HG03095 (cell line): Measurements from ENCODE around the gene FBN2.

Experiments
- ATAC-seq: cut with Tn5 transposase; IDR thresholded peaks from one replicate; pipeline ENCODE4 v1.9.1; 2021; ENCODE audit warnings: moderate library complexity; ENCODE audit not compliant: unreplicated experiment

The FBN2 gene

DNA sequence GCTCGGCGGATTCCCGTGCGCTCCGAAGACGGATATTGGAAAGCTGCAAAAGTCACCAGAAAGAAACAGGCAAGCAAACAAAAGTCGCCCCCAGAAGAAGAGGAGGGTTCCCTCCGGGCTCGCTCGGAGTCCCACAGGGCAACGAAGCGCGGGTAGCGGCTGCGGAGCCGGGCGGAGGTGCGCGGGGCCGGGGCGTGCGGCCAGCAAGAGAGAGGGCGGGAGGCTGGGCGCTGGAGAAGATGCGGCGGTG is at the start of gene FBN2:
FBN2 (minus strand) TSS at position 246 of the 250 bp plus-strand sequence. CDS start 642 bp downstream, outside the sequence.
- ATAC-seq, result no peak

DNA sequence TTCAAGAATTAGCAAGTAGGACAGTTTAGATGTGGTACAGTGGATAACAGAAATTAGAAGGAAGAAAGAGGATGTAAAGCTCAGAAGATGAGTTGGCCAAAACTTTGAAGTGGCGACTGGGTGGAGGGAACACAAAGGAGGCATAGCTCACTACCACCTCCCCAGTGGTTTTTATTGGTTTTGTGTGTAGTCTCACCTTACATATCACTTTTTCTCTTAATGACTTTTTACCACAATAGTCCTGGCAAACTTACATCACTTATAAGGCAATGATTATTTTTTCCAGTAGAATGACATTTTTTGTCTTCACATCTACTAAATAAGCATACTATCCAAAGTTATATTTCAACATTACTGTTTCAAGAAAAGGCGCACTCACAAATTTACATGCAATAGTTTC is 49.2 kb upstream of the FBN2 start:
- ATAC-seq, result no peak

DNA sequence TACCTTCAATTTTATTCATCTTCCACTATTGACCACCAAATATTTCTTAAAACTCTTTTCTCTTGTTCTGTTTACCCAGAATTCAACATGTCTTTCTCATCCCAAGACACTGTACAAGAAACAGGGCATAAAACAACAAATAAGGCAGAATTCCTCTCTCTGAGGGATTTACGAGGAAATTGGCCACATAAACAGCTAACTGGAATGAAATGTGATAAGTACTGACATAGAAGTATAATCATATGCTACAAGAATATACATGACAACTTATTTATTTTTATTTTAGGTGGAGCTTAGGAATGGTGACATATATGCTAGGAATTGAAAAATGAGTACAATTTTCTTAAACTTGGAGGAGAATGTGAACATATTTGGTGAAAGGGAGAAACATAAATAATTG is 48.8 kb upstream of the FBN2 start:
- ATAC-seq, result no peak

DNA sequence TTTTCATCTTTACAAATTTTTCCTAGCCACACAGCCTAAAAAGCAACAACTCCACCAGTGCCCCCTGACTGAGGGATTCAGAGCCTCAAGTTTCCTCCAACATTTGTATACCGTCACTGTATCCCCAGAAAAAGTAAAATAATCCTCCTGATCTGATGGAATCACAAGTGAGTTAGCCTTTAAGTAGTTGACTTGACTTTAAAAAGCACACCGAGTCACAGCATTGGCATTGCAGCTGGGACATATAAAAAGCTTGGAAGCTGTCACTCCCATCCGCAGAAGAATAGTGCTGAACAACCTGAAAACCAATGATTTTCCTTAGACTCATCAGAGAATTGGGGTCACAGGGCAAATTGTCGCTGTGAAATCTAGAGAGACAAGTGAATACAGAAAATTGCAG is 41.6 kb upstream of the FBN2 start:
- ATAC-seq, result no peak

DNA sequence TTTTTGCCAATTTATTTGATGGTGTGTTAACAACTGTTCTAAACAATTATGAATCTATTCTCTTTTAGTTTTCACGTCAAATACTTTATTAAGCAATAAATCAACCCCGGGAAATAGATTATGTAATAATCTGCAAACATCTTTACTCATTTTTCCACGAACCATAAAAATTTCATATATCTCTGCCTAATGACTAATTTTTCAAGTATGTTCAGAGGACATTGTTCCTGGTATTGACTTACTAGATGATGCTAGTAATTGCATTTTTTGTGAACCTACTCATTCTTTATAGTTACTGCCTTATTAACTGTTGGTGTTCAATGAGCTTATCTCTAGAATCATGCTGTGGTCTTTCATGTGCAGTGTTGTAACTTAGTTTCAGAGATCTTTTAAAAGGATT is 41.0 kb upstream of the FBN2 start:
- ATAC-seq, result no peak

DNA sequence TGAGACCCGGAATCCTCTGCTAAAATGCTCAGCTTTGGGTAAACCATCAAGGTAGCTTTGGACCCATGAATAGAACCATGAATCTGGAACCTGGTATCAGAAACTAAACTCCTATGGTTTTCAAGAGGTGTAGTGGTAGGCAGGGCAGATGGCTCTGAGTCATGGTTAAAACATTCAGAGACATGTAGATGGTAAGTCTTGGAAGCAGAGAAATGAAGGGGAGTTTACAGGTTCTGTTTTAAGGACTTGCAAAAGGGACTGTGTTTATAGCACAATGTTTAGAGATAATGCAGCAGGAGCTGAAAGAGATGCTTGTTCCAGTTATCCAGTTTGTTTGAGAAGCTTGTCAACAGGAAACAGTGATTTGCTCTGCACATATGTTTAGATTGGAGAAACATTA is 36.0 kb upstream of the FBN2 start:
- no peak for ATAC-seq

DNA sequence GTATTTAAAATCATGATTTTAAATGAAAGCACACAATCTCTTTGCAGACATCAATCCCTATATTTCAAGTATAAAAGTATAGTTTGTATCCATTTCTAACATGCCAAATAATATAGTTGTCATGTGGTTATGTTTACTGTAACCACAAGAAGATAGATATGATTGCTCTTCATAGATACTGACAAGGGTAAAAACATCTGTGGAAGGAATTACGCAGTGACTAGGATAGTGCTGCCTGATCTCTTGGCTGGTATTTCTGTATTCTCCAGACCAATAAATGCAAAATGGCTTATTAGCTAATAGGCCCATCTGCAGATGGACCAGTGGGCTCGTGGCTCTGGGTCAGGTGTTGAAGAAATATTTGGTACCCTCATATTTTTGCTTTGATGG is 34.9 kb upstream of the FBN2 start:
- ATAC-seq, result no peak

DNA sequence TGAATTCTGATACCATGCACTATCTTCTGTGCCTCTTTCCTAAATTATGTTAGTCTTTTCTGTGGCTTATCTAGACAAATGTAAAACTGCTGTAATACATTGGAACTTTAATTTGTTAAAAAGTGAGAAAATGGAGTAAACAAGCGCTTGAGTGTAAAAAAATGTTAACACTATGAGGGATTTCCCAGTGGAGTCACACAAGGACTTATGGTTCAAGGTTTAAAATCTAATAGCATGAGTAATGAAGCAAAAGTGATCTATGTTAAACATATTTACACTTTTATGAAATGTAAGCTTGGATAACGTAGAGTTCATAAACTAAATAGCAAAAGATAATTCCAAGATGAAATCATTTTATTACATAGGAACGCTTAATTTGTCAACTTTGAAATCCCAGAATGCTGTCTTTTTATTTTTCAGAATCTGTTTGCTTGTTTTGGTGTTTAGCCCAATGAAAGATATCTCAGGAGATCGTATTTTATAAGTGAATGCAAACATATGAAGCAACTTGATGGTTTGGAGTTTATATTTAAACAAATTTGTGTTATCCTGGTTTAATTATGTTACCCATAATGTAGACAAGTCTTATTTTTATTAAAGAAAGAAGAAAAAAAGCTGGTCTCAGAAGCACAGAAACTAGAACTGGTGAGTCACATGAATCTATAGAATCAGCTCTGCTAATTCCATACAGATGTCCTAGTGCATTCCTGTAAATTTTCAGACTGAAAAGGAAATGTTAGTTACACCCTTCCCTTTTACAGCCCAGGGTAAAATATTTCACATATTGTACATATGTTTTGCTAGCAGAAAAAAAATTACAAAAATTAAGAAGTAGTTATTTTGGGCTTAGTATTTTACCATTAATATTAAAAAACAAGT is 34.2 kb upstream of the FBN2 start:
- ATAC-seq, result no peak

DNA sequence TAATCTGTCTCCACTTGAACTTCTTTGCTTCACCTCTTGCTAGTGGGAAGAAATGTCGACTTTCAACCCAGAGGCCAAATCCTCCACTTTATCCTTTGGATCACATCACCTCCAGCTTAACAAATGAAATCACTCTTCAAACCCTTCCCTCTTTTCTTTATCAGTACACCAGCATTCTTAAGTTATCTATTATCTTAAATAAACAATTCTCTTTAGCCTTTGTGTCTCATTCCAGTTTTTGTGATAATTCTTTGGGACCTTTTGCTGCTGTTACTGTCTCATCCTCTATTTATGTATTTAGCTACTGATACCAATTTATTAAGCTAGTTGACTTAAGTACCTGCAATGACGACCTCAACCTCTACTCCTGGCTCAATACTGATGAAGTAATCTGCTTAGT is 28.1 kb upstream of the FBN2 start:
- no peak for ATAC-seq

DNA sequence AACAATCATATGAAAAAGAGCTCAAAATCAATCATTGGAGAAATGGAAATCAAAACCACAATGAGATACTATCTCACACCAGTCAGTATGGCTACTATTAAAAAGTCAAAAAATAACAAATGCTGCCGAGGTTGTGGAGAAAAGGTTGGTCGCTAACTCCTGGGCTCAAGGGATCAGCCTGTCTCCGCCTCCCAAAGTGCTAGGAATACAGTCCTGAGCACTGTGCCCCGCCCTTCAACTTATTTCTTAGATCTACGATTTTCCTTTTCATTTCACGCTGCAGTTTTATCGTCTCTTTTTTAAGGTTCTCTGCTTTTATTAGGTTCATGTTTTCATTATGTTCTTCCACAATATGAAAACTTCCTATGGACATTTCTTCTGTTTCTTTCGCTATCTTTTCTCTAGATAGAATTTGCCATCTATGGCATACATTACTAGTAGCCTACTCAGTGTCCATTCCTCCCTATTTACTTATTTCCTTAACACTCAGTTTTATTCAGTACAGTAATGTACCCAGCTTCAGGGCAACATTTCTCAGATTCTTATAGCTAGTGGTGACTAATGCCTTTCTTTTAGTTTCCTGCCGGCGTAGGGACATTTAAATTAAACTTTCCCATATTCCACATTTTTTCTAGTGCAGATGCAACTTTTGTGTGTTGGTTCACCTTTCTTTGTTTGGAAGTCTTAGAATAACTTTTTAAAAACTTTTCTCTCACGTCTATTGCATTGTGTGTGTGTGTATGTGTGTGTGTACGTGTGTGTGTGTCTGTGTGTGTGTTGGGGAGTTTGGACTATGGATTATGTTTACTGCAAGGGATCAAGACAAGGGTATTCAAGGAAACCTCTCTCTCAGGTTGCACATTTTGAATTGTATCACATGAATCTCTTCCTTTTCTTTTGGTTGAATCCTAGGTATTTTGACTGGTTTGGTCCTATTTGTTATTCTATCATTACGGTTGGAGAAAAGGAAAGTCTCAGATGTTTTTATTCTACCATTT is 21.6 kb upstream of the FBN2 start:
- ATAC-seq, result no peak

DNA sequence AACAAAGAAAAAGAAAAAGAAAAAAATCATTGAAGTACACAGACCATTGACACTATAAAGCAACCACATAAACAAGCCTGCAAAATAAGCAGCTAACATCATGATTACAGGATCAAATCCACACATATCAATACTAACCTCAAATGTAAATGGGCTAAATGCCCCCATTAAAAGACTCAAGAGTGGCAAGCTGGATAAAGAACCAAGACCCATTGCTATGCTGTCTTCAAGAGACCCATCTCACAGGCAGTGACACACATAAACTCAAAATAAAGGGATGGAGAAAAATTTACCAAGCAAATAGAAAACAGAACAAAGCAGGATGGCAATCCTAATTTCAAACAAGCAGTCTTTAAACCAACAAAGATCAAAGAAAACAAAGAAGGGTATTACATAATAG is 15.7 kb upstream of the FBN2 start:
- no peak for ATAC-seq

DNA sequence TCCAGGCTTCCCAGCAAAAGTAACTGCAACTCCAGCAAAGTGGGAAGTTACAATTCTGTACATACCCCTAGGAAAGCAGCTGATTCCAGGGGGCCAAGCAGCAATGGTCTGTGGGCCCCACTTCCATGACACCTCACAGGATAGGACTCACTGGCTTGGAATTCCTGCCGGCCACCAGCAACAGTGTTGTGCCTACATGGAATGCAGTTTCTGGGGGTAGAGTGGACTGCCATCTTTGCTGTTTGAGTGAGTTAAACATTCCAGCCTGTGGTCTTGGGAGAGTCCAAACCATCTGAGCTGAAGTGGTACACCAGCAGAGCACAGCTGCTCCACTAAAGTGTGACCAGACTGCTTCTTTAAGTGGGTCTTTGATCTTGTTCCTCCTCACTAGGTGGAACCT is 13.4 kb upstream of the FBN2 start:
- ATAC-seq, result no peak

DNA sequence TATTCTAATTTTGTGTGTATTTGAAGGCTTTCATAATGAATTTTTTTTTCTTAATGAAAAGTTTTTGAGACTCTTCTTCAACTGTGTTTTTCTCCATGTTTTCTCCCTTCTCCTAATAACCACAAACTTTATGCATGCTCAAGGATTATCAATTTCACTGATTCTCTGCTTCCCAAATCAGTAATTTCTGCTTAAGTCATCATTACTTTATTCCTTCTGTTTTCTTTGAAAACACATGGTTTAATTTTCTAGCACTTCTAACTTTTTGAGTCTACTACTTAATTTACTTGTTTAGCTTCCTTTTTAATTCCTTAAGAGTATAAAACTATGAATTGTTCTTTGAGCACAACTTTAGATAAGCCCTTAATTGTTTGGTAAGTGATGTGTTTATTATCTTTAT is 11.5 kb upstream of the FBN2 start:
- no peak for ATAC-seq

DNA sequence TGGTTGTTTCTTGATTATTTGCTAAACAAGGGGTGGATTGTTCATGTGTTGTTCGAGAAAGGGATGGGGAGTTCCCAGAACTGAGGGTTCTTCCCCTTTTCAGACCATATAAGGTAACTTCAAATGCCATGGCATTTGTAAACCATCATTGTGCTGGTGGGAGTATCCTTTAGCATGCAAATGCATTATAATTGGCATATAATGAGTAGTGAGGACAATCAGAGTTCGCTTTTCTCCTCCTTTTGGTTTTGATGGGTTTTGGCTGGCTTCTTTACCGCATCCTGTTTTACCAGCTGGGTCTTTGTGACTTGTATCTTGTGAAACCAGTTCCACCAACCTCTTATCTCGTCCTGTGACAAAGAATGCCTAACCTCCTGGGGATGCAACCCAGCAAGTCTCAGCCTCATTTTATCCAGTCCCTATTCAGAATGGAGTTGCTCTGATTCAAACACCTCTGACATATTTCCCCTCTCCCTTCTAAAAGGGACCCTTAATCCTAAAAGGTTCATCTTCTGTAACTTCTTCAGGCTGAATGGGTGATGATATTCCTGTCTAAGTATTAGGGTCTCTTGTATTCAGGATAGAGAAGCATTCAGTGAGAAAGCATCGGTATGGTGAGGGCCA is 8.7 kb upstream of the FBN2 start:
- no peak for ATAC-seq

DNA sequence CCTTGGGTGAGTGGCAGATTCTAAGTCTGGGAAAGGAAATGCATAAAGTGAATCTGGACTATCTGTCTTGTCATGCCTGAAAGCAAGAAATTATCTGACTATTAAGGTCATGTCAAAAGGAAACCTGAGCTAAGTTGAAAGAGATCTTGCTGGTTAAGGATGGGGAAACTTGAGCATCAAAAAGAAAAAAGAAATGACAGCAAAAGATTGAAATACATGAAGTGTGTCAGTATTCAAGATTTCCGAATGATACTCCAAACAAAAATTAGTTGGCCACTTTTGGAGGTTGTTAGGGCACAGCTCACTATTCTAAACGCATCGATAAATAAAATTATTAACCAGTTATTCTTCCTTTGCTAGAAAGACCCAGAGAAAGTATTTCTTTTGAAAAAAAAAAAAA is 3.3 kb upstream of the FBN2 start:
- ATAC-seq, result no peak

DNA sequence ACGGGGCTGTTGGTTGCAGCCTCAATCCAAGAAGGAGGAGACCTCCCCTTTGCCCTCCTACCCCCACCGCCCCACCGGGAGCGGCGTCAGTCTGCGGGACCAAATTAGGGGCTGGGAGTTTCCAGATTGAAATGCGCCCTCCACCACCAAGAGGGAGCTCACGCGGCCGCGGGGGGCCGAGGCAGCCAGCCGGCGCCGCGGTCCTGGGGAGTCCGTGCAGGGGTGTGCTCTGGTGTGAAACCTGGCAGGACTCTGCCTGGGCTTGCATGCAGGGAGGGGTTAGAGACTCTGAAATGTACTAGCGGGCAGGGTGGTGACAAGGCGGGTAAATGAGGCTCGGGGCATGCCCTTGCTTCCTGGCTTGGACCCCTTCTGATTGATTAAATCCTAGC is 989 bp upstream of the FBN2 start:
- no peak for ATAC-seq

DNA sequence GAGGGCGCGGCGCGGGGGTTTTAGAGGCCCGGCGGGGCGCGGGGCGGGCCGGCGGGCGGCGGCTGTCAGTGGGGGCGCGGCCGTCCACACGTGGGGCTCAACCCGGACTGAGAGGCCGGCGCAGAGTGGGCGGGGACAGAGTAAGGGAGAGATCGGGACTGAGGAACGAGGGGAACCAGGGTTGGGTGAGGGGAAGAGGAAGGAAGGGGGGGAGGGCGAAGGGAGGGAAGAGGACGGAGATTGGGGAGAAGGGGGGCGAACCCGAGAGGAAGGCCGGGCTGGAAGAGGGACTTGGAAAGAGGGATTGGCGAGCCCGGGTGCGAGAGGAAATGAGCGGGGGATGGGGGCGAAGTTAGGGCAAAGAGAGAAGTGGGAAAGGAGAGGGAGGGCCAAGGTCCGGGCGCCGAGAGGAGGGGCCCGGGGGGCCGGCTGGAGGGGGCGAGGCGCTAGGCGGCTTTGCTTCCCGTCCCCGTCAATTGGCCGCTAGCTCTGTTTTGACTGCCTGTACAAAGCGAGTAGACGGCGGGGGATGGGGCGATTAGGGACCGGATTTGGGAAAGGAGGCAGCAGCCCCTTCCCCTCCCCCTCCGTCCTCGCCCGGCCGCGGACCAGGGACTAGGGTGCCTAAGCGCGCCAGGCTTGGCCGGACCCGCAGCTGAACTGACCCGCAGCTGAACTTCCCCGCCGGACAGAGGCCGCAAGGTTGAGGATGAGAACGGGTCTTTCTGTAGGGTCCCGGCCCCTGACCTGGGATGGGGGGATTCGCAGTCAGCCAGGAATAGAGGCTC is 399 bp upstream of the FBN2 start:
- ATAC-seq, result no peak

DNA sequence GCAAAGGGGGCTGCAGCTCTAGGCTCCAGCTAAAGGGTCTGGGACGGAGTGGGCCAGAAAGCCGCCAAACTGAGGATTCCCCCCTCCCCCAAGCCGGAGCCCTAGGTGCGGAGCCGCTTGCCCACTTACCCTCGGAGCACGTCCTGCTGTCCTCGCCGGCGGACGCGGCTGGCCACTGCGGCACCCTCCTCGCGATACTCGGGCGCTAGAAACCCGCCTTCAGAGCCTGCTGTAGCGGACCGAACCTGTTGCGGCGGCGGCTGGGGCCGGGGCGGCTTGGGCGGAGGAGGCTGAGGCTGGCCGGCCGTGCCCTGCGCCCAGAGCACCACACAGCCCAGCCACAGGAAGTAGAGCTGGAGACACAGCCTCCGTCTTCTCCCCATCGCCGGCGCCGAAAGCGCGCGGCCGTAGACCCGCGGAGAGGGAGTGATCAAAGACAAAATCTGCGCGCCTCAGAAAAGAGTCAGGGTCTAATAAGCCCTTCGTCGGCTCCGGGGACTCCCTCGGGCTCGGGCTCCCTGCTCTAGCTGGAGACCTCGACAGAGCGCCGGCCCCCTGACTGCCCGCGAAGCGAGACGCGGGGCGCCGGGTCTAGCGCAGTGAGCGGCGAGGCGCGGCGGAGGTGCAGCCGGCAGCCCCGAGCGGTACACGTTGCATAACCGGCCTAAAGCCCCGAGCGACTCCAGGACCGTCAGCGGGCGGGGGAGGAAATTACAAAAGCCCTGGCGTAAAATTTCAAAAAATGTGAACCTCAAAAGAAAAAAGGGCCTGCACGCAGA is 635 bp downstream of the FBN2 start:
- no peak for ATAC-seq

DNA sequence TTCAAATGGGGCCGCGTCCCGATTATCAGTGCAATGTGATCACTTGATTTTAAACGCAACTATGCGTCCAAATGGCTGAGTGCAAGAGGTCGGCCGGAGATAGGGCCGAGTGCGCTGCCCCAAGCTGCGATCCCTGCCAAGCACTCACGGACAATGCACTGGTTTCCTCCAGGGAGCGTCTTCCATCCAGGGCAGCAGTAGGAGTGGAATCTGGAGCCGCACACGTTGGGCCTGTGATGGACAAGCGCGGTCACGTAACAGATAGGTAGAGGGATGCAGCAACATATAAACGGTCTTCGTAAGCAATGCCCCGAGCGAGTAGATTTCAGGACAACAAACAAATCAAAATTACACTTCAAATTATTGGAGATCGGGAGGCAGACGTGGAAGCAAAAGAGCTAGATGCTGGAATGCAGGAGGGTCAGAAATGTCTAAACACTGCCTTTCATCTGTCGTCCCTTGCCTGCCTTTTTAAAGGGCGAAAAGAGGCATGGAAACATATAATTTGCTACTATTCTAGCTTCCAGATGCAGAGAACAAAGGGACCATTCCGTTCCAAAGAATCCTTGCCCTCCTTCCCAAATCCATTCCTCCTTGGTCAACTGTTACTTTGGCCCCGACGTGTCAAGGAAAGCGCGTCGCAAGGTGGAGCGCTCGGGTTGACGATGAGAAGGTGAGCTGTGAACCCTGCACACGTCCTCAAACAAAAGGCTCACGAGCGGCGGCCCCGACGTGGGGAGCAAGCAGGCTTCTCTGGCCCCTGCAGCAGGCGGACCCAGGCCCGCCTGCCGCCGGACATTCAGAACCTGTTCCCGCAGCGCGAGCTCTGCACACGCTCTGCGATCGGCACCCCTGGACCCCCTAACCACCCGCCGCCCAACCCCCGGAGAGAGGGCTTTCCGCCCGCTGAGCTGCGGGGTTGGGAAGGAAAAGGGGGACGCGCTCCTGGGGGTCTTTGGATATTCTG is 1.5 kb downstream of the FBN2 start:
- no peak for ATAC-seq
